Aorta (tissue), 5 donors: ENCODE data around the gene MAST4. TPM values are rescaled to one million over a fixed set of nuclear protein-coding genes. Genes with fewer than 3 reads are reported as not detected.

Experiments
- ATAC-seq: fragments of 200-7000 bp; cut with Tn5 transposase; one replicate; pipeline ENCODE4 v1.9.1; 2022; ENCODE audit warnings: moderate library complexity; ENCODE audit not compliant: low FRiP score
- DNase-seq, 2 donors: peaks; one replicate each; pipeline ENCODE4 v3.0.0-alpha.2; 2020
- H3K27ac ChIP-seq, 2 donors: one replicate each; pipeline ENCODE4 v1.5.1; 2013; ENCODE audit warnings: low read length in 2 of 2, mild to moderate bottlenecking in 2 of 2, moderate library complexity in 2 of 2, control low read depth in 1 of 2, inconsistent platforms in 1 of 2, low read depth in 1 of 2
- H3K27me3 ChIP-seq, 2 donors: one replicate each; pipeline ENCODE4 v1.6.1; 2013; ENCODE audit warnings: control low read depth in 1 of 2, low read length in 1 of 2, mild to moderate bottlenecking in 1 of 2, moderate library complexity in 1 of 2; ENCODE audit not compliant: insufficient read depth in 2 of 2, control insufficient read depth in 1 of 2
- H3K36me3 ChIP-seq, 2 donors: one replicate each; pipeline ENCODE4 v1.6.1; 2013; ENCODE audit warnings: control low read depth in 1 of 2, low read length in 1 of 2, mild to moderate bottlenecking in 1 of 2; ENCODE audit not compliant: insufficient read depth in 2 of 2, control insufficient read depth in 1 of 2
- H3K4me1 ChIP-seq, 2 donors: one replicate each; pipeline ENCODE4 v1.6.1; 2013; ENCODE audit warnings: low read length in 2 of 2, control low read depth in 1 of 2, mild to moderate bottlenecking in 1 of 2, moderate library complexity in 1 of 2; ENCODE audit not compliant: insufficient read depth in 2 of 2, control insufficient read depth in 1 of 2
- H3K4me3 ChIP-seq, 2 donors: one replicate each; pipeline ENCODE4 v1.5.1; 2013; ENCODE audit warnings: low read length in 2 of 2, control low read depth in 1 of 2, mild to moderate bottlenecking in 1 of 2
- H3K9me3 ChIP-seq: one replicate; pipeline ENCODE4 v1.6.1; 2013; ENCODE audit warnings: mild to moderate bottlenecking, low read length; ENCODE audit not compliant: control insufficient read depth
- WGBS, 2 donors: extraction: QIAGEN DNeasy Blood & Tissue Kit; methylation state at CpG; one replicate each; pipeline ENCODE4 v1.1.7; 2013; 5-methylcytosine and 5-hydroxymethylcytosine counted together
- intact Hi-C, 2 donors: fragments of 100-400 bp; cut with DNase I; formaldehyde crosslinking; loops; one replicate each; pipeline versions ENCODE4 v1.14.2 to v1.15.0; 2022
- polyA plus RNA-seq, 2 donors: library from polyadenylated mRNA; stranded (reverse); fragments of 200-250 nt; gene quantifications; one replicate each; pipeline ENCODE4 v1.2.3, GENCODE V29; 2013
- total RNA-seq, 2 donors: library from RNA; stranded (reverse); fragmentation: NEBNext Ultra II Directional; extraction: Animal tissue kit (Norgen Biotek cat#: 25700); gene quantifications; one replicate each; pipeline ENCODE4 v1.2.1, GENCODE V29; 2021
- donor health status: healthy with polysubstance abuse.
- donor health status: Bipolar disorder and iron deficiency.
- donor health status: DM: no; HTN: no; CAD: no.
- donor health status: DM: no; HTN: no; CAD: no.
- donor health status: DM: yes; HTN: yes; CAD: no.

MAST4 gene
- total and polyA plus RNA-seq, 4 donors: 2.4 to 66.5 (median 24.9) TPM

- H3K27me3 ChIP-seq: no peaks in the 10 kb centered on the region
- DNase-seq (no peak), ATAC-seq (no peak)
- no peak overlapping the region for H3K4me3 ChIP-seq
- H3K9me3 ChIP-seq: no peaks in the 10 kb centered on the region
- H3K36me3 ChIP-seq: no peaks in the 10 kb centered on the region
- no peaks in the 10 kb centered on the region for H3K4me1 ChIP-seq
- intact Hi-C loops: no loop called here
- no peak overlapping the region for H3K27ac ChIP-seq
- 90 to 94% methylated on average over 3 of the region's 3 CpGs for WGBS, 2 donors
Observed at GRCh38 chr5:66909364-66909763, 313.2 kb downstream of the MAST4 start.

DNA sequence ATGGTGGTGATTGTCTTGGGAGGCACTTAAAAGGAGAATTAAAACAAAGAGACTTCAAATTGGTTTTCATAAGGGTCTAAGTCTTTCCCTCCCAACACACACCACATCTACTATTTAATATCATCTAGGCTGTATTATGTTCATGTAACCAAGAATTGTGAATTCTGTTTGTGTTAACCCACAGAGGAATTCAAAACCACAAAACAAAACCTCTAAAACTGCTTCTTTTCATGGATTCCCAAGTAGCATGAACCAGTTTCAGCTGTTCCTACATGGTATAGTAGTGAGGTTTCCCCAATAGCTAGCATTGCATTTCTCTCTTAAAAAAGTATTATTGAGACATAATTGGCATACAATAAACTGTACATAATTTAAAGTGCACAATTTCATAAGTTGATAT lies 316.6 kb downstream of the MAST4 start:
- no peak overlapping the region for H3K4me3 ChIP-seq
- ATAC-seq (no peak), DNase-seq (no peak)
- H3K27ac ChIP-seq: no peak overlapping the region
- intact Hi-C loops: no loop called here
- H3K36me3 ChIP-seq: no peaks in the 10 kb centered on the region
- H3K9me3 ChIP-seq: no peaks in the 10 kb centered on the region
- no peaks in the 10 kb centered on the region for H3K27me3 ChIP-seq
- H3K4me1 ChIP-seq: no peaks in the 10 kb centered on the region

DNA sequence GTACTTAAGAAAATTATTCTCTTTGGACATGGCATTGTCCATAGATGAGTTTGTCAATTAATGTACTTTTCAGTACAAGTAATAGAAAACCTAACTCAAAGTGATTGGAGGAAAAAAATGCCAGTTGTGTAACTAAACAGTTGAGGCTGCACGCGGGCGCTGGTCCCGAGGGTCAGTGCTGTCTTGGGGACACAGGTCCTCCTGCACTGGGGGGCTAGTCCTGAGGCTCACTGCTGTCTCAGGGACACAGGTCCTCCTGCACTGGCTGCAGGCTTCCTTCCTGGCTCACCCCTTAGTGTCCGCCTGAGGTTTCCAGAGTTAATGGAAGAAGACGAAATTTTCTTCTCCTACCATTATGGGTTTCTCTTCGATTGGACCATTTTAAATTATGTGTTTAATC lies 319.3 kb downstream of the MAST4 start:
- ATAC-seq: no peak
- intact Hi-C loops: no loop called here
- H3K36me3 ChIP-seq: no peaks in the 10 kb centered on the region
- no peaks in the 10 kb centered on the region for H3K27me3 ChIP-seq
- WGBS, 2 donors: 94 to 95% methylated on average over 7 of the region's 7 CpGs
- no peaks in the 10 kb centered on the region for H3K4me1 ChIP-seq
- DNase-seq: no peak
- H3K27ac ChIP-seq: no peak overlapping the region
- H3K9me3 ChIP-seq: no peaks in the 10 kb centered on the region
- no peak overlapping the region for H3K4me3 ChIP-seq

DNA sequence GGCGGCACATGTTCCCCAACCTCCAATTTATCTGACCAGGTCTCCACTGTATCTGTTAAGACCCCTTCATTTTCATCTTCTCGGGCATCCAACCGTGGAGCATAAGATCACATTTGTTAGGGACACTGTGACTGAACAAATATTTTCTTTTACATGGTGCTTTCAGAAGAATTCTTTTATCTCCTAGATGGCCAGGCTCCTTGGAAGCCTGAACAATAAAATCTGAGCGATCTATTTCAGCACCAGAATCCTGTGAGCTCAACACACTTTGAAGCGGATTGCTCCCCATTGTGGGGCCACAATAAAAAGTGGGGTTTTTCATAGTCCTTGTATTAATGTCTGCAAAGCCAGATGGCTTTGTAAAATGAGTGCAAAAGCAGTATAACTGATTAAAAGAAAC lies 326.7 kb downstream of the MAST4 start:
- Histone ChIP-seq H3K4me3 (no peak overlapping the region), H3K27me3 (no peaks in the 10 kb centered on the region), H3K36me3 (no peaks in the 10 kb centered on the region), H3K4me1 (no peaks in the 10 kb centered on the region), H3K27ac (no peak overlapping the region), H3K9me3 (no peaks in the 10 kb centered on the region)
- intact Hi-C loops: no loop called here
- no peak for DNase-seq
- ATAC-seq: no peak
- 76 to 78% methylated on average over 5 of the region's 5 CpGs for WGBS, 2 donors

GRCh38 chr5:66923457-66923856 lies 327.3 kb downstream of the MAST4 start:
- WGBS, 2 donors: 74 to 78% methylated on average over 1 of the region's 1 CpG
- ATAC-seq: no peak

GRCh38 chr5:66923922-66924321 lies 327.7 kb downstream of the MAST4 start:
- intact Hi-C loops: no loop called here
- ATAC-seq (no peak), DNase-seq (no peak)
- no peaks in the 10 kb centered on the region for H3K27me3 ChIP-seq
- no peak overlapping the region for H3K4me3 ChIP-seq
- no peaks in the 10 kb centered on the region for H3K36me3 ChIP-seq
- no peaks in the 10 kb centered on the region for H3K4me1 ChIP-seq
- no peak overlapping the region for H3K27ac ChIP-seq
- H3K9me3 ChIP-seq: no peaks in the 10 kb centered on the region

More at GRCh38 chr5:66923457-66923856, 327.3 kb downstream of the MAST4 start:
- Histone ChIP-seq H3K27me3 (no peaks in the 10 kb centered on the region), H3K4me3 (no peak overlapping the region), H3K9me3 (no peaks in the 10 kb centered on the region), H3K36me3 (no peaks in the 10 kb centered on the region), H3K27ac (no peak overlapping the region), H3K4me1 (no peaks in the 10 kb centered on the region)
- DNase-seq: no peak
- intact Hi-C loops: no loop called here

DNA sequence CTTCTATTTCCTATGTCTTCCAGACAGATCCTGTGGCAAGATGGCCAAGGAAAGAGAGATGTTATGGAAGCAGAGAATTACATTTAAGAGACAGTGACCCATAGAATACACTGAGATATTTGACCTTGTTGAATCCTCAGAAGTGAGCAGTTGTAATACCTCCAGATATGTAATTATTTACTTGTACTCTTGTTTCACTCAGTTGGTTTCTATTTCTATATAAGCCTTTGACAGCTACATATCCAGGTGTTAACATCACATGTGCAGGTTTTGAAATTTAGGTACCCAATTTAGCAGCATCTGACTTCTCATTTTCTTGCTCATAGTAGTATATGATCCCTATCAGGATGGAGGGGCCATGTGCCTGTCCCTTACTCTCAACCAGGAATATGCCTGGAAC lies 330.9 kb downstream of the MAST4 start:
- H3K4me3 ChIP-seq: no peak overlapping the region

DNA sequence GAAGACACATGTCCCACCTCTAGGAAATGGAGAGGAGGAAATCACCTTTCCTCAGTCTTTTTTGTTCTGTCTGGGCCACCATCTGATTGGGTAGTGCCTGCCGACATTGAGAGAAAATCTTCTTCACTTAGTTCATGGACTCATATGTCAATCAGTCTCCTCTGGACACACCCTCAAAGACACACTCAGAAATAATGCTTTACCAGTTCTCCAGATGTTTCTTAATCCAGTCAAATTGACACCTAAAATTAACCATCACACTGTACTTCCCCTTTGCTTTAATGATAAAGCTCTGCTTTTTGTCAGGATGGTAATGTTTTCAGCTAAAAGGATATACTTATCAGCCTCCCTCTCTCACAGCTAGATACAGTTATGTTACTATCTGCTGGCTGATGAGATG lies 333.1 kb downstream of the MAST4 start:
- DNase-seq (no peak), ATAC-seq (no peak)
- intact Hi-C loops: no loop called here
- Histone ChIP-seq H3K9me3 (no peaks in the 10 kb centered on the region), H3K36me3 (no peaks in the 10 kb centered on the region), H3K4me3 (no peak overlapping the region), H3K4me1 (no peaks in the 10 kb centered on the region), H3K27ac (no peak overlapping the region), H3K27me3 (no peaks in the 10 kb centered on the region)
- whole genome bisulfite sequencing, 2 donors: 93 to 100% methylated on average over 1 of the region's 1 CpG

More for the DNA sequence above, 330.9 kb downstream of the MAST4 start:
- Histone ChIP-seq H3K27ac (no peak overlapping the region), H3K27me3 (no peaks in the 10 kb centered on the region), H3K4me1 (no peaks in the 10 kb centered on the region), H3K36me3 (no peaks in the 10 kb centered on the region), H3K9me3 (no peaks in the 10 kb centered on the region)
- intact Hi-C loops: no loop called here
- ATAC-seq (no peak), DNase-seq (no peak)

GRCh38 chr5:66929995-66930394 lies 333.8 kb downstream of the MAST4 start:
- Histone ChIP-seq H3K4me3 (no peak overlapping the region), H3K4me1 (no peaks in the 10 kb centered on the region), H3K36me3 (no peaks in the 10 kb centered on the region), H3K27me3 (no peaks in the 10 kb centered on the region), H3K27ac (no peak overlapping the region), H3K9me3 (no peaks in the 10 kb centered on the region)
- ATAC-seq (no peak), DNase-seq (no peak)
- intact Hi-C loops: no loop called here
- WGBS, 2 donors: 89 to 90% methylated on average over 2 of the region's 2 CpGs
